OCI-LY7 (cell line): ENCODE results near the gene GRID1.

ENCODE experiments used
- CTCF ChIP-seq: fragments of 200-600 bp; sonication (generic); conservative IDR thresholded peaks from 2 replicates; pipeline ENCODE4 v1.5.1; 2014; ENCODE audit warnings: mild to moderate bottlenecking, antibody characterized with exemption, low read length, moderate library complexity, mixed read lengths
- EZH2phosphoT487 ChIP-seq: fragments of 200-600 bp; sonication (generic); IDR thresholded peaks from 2 replicates; pipeline ENCODE4 v1.6.1; 2018; ENCODE audit warnings: low read depth, borderline replicate concordance, mild to moderate bottlenecking, mixed run types, antibody characterized with exemption, low read length, moderate library complexity, mixed read lengths

- TF ChIP-seq CTCF = no peak
- TF ChIP-seq EZH2phosphoT487 = no peak
Observed at GRCh38 chr10:86083206-86083605, 283.4 kb downstream of the GRID1 start.
